ENCODE measurements around the gene RALGAPB. TPM values are rescaled to one million over a fixed set of nuclear protein-coding genes. Genes with fewer than 3 reads are reported as not detected.
"Not testable (repeated sequence)": the region's sequence is repeated elsewhere in the genome, so short reads cannot be mapped to it uniquely, and the experiment has no call there.

RALGAPB gene
- total RNA-seq: 10 to 100 TPM; 24.8 to 30.1 TPM

DNA sequence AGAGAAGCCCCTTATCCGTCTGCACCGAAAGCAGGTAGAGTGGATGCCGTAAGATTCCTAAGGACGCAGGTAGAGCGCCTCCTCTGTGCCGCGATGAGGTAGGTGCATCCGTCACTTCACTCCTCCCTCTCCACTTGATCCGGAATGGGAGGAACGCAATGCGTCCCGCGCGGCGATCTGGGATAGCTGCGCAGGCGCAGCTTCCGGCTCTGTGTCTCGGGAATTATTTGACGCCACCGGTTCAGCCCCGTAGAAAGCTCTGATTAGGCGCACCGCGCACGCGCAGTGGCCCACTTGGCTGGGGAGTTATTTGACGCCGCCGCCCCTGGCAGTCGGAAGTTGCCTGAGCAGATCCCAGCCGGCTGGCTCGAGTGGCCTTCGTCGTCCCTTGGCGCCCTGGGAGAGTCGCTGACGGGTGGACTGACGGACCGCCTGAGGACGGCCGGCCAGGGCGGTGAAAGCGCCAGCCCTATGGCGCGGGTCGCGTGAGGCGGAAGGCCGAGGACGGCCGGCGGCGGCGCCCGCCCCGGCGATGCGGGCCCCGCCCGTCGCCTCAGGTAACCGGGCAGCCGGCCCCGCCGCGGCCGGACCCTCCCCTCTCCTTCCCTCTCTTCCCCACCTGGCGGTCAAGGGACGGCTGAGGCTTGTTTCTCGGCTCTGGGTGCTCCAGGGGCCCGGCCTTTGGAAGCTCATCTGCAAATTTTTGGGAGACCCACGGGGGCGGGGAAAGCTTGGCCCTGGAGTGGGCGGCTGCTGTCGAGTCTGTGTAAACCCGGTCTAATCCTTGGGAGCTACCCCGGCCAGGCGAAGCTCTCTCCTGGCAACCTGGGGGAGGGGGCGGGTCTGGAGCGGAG is at the start of gene RALGAPB:
TSS of gene RALGAPB (plus strand) at position 331 of the 854 bp plus-strand sequence. CDS start 15,590 bp downstream, outside the sequence.
- ATAC-seq (replicated peaks): peak; percentile 96
- H3K4me3 Mint-ChIP-seq: peak within 1 kb of the TSS; percentile 85

GRCh38 chr20:38423541-38423940 is 49.1 kb upstream of the RALGAPB start:
- H3K9me3 Mint-ChIP-seq: no peaks in the 10 kb centered on the region
- H3K27me3 Mint-ChIP-seq: no peaks in the 10 kb centered on the region
- no peak overlapping the region for H3K27ac Mint-ChIP-seq
- peaks cover 100% of the 10 kb centered on the region for H3K36me3 Mint-ChIP-seq (ENCODE audit: low read depth)
- no peak for ATAC-seq (replicated peaks)
- peaks cover 24% of the 10 kb centered on the region for H3K4me1 Mint-ChIP-seq
- no peak overlapping the region for H3K4me3 Mint-ChIP-seq

More for the DNA sequence above, at the start of gene RALGAPB:
- Mint-ChIP-seq H3K27me3 (no peaks in the 10 kb centered on the region), H3K4me1 (peaks cover 28% of the 10 kb centered on the region), H3K9me3 (no peaks in the 10 kb centered on the region), H3K36me3 (ENCODE audit: low read depth) (no peaks in the 10 kb centered on the region), H3K27ac (peak within 1 kb of the TSS; percentile 81)

GRCh38 chr20:38424401-38424800 is 48.2 kb upstream of the RALGAPB start:
- Mint-ChIP-seq H3K27ac (no peak overlapping the region), H3K27me3 (no peaks in the 10 kb centered on the region), H3K4me3 (no peak overlapping the region), H3K9me3 (no peaks in the 10 kb centered on the region), H3K36me3 (ENCODE audit: low read depth) (peaks cover 100% of the 10 kb centered on the region), H3K4me1 (peaks cover 31% of the 10 kb centered on the region)
- ATAC-seq (replicated peaks): no peak

- ATAC-seq (replicated peaks): peak; percentile 91
- Mint-ChIP-seq H3K4me1 (peaks cover 31% of the 10 kb centered on the region), H3K27me3 (no peaks in the 10 kb centered on the region), H3K27ac (peak overlapping the region; percentile 31), H3K4me3 (no peak overlapping the region), H3K36me3 (ENCODE audit: low read depth) (peaks cover 100% of the 10 kb centered on the region), H3K9me3 (no peaks in the 10 kb centered on the region)
Observed at GRCh38 chr20:38426006-38426897, 46.4 kb upstream of the RALGAPB start.

DNA sequence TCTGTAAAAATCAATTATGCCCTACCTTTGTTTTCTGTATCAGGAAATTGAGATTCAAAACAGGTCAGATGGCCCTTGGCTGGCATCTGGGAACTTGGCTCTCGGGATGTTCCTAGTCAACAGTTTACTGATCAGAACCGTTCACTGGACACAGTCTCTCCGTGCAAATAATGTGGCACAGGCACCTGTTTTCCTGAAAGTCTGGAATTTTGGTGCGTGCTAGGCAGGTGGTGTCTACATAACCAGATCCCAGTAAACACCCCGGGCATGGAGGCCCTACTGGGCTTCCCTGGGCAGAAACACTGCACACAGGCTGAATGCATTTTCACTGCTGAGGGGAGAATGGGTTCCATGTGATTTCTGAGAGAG is 45.0 kb upstream of the RALGAPB start:
- ATAC-seq (replicated peaks): no peak
- H3K9me3 Mint-ChIP-seq: no peaks in the 10 kb centered on the region
- peaks cover 34% of the 10 kb centered on the region for H3K4me1 Mint-ChIP-seq
- H3K27ac Mint-ChIP-seq: peak overlapping the region; percentile 31
- peaks cover 100% of the 10 kb centered on the region for H3K36me3 Mint-ChIP-seq (ENCODE audit: low read depth)
- H3K4me3 Mint-ChIP-seq: no peak overlapping the region
- H3K27me3 Mint-ChIP-seq: no peaks in the 10 kb centered on the region

GRCh38 chr20:38428800-38429199 is 43.8 kb upstream of the RALGAPB start:
- peaks cover 32% of the 10 kb centered on the region for H3K4me1 Mint-ChIP-seq
- no peak for ATAC-seq (replicated peaks)
- H3K36me3 Mint-ChIP-seq (ENCODE audit: low read depth): peaks cover 100% of the 10 kb centered on the region
- no peaks in the 10 kb centered on the region for H3K27me3 Mint-ChIP-seq
- no peaks in the 10 kb centered on the region for H3K9me3 Mint-ChIP-seq
- peak overlapping the region; percentile 7 for H3K4me3 Mint-ChIP-seq
- peak overlapping the region; percentile 69 for H3K27ac Mint-ChIP-seq

DNA sequence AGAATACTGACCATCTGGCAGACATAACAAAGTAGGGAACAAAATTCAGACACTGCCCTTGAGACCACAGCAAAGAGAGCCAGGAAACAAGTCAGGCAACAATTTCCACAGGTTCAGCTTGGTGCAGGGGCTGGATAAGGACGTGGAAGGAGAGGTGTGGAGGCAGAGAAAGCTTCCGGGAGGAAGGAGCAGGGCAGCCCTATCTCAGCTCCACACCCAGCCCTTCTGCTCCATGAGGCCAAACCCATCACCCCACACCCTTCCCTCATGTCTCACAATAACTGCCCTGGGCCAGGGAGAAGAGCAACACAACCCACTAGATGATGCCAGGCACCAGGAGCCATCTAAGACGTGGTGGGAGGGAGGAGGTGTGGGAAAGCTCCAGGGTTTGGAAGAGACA is 43.3 kb upstream of the RALGAPB start:
- H3K9me3 Mint-ChIP-seq: no peaks in the 10 kb centered on the region
- no peaks in the 10 kb centered on the region for H3K27me3 Mint-ChIP-seq
- H3K27ac Mint-ChIP-seq: peak overlapping the region; percentile 69
- peak overlapping the region; percentile 7 for H3K4me3 Mint-ChIP-seq
- H3K4me1 Mint-ChIP-seq: peaks cover 34% of the 10 kb centered on the region
- peaks cover 100% of the 10 kb centered on the region for H3K36me3 Mint-ChIP-seq (ENCODE audit: low read depth)
- ATAC-seq (replicated peaks): no peak

DNA sequence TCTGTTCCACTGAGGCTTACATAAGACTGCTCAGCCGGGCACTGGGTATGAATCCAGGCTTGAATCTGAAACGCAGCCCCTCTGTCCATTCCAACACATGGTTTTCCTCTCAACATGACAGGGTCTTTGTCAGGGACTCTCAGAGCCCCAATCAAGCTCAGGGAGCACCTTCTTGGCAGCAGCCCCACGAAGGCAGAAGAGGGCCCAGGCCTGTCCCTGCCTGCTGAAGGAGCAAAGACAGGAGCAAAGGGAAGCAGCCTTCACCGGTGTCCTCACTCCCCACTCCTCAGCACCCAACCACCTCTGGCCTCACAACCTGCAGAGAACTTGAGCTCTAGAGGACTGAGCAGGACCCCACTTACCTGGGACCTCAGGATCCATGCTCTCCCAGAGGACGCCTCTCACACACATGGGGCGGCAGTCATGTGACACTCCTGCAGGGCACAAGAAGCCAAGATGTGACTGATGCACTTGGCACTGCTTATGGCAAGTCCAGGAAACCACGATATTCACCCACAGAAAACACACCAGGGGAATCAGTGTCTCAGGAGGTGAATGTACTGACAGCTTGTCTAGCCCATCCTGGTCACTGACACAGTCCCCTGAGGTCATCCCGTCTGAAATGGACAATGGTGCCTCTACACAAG is 41.8 kb upstream of the RALGAPB start:
- peaks cover 33% of the 10 kb centered on the region for H3K4me1 Mint-ChIP-seq
- no peaks in the 10 kb centered on the region for H3K9me3 Mint-ChIP-seq

GRCh38 chr20:38432292-38432691 is 40.4 kb upstream of the RALGAPB start:
- Mint-ChIP-seq H3K9me3 (no peaks in the 10 kb centered on the region), H3K36me3 (ENCODE audit: low read depth) (peaks cover 83% of the 10 kb centered on the region), H3K27me3 (no peaks in the 10 kb centered on the region), H3K27ac (peak overlapping the region; percentile 94), H3K4me1 (peaks cover 22% of the 10 kb centered on the region), H3K4me3 (peak overlapping the region; percentile 92)
- no peak for ATAC-seq (replicated peaks)

More for the DNA sequence above, 41.8 kb upstream of the RALGAPB start:
- H3K36me3 Mint-ChIP-seq (ENCODE audit: low read depth): peaks cover 98% of the 10 kb centered on the region
- ATAC-seq (replicated peaks): no peak
- H3K27ac Mint-ChIP-seq: peak overlapping the region; percentile 94
- H3K4me3 Mint-ChIP-seq: peak overlapping the region; percentile 92
- no peaks in the 10 kb centered on the region for H3K27me3 Mint-ChIP-seq

GRCh38 chr20:38432870-38433269 is 39.8 kb upstream of the RALGAPB start:
- Mint-ChIP-seq H3K4me1 (peaks cover 22% of the 10 kb centered on the region), H3K4me3 (peak overlapping the region; percentile 92), H3K27ac (peak overlapping the region; percentile 94), H3K36me3 (ENCODE audit: low read depth) (peaks cover 77% of the 10 kb centered on the region)
- H3K9me3 Mint-ChIP-seq; ATAC-seq (replicated peaks); H3K27me3 Mint-ChIP-seq: not testable (repeated sequence)

GRCh38 chr20:38433304-38433972 is 39.2 kb upstream of the RALGAPB start:
- H3K27ac Mint-ChIP-seq: peak overlapping the region; percentile 94
- H3K4me1 Mint-ChIP-seq: peaks cover 22% of the 10 kb centered on the region

GRCh38 chr20:38434301-38434741 is 38.3 kb upstream of the RALGAPB start:
- peak overlapping the region; percentile 92 for H3K4me3 Mint-ChIP-seq
- no peaks in the 10 kb centered on the region for H3K9me3 Mint-ChIP-seq
- peak; percentile 28 for ATAC-seq (replicated peaks)
- peaks cover 63% of the 10 kb centered on the region for H3K36me3 Mint-ChIP-seq (ENCODE audit: low read depth)
- peak overlapping the region; percentile 94 for H3K27ac Mint-ChIP-seq
- H3K27me3 Mint-ChIP-seq: no peaks in the 10 kb centered on the region
- H3K4me1 Mint-ChIP-seq: peaks cover 15% of the 10 kb centered on the region

More at GRCh38 chr20:38433304-38433972, 39.2 kb upstream of the RALGAPB start:
- Mint-ChIP-seq H3K36me3 (ENCODE audit: low read depth) (peaks cover 71% of the 10 kb centered on the region), H3K4me3 (peak overlapping the region; percentile 92), H3K9me3 (no peaks in the 10 kb centered on the region), H3K27me3 (no peaks in the 10 kb centered on the region)
- ATAC-seq (replicated peaks): no peak

DNA sequence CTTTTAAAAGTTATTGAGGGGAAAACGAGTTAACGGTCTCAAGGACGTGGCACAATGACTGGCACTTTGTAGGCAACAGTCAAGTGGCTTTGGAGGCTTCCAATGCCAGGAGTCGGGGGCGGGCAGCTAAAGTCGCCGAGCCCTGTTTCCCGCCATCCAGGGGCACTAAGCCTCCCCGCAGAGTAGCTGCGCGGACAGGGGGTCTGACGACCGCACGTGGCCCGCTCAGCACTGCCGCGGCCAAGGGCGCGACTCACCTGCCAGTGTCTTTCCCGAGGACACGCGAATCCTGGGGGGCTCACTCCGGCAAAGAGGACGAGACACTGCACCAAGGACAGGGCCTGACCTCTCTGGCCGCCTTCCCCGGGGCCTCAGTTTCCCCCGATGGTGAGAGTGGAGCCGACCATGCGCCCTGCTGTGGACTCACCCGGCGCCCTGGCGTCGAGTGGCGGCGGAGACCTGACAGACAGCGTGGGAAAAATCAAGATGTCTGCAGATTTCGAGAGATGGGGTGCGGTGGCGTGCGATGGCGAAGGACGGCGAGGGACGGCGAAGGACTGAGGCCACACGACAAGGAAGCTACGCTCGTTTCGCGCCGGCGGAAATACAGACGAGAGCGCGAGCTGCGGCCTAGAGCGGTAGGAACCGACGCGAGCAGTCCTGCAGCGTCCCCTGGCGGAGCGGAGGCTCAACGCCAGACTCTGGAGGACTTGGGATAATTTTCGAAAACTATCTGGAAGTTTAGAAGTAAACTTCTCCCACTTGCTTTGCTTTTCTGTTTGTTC is 37.7 kb upstream of the RALGAPB start, which contains the start of gene SNHG17:
TSS of gene SNHG17 (minus strand) at position 559 of the 785 bp plus-strand sequence.
- ATAC-seq (replicated peaks): peak; percentile 91
- no peaks in the 10 kb centered on the region for H3K27me3 Mint-ChIP-seq
- peak within 1 kb of the TSS; percentile 94 for H3K27ac Mint-ChIP-seq
- H3K4me3 Mint-ChIP-seq: peak within 1 kb of the TSS; percentile 92
- no peaks in the 10 kb centered on the region for H3K9me3 Mint-ChIP-seq
- peaks cover 14% of the 10 kb centered on the region for H3K4me1 Mint-ChIP-seq
- H3K36me3 Mint-ChIP-seq (ENCODE audit: low read depth): peaks cover 56% of the 10 kb centered on the region
